WTC11 (cell line): ENCODE results near the gene SYCP2L. TPM values are rescaled to one million over a fixed set of nuclear protein-coding genes. Genes with fewer than 3 reads are reported as not detected.

ENCODE experiments used
- ATAC-seq: fragments of 200-7000 bp; cut with Tn5 transposase; 2 replicates; pipeline ENCODE4 v1.10.0; 2021; ENCODE audit warnings: mild to moderate bottlenecking, moderate library complexity
- CTCF ChIA-PET: fragments of 300-600 bp; sonication (Branson Sonifier 250); formaldehyde crosslinking; loops from one replicate; lab custom pipeline; 2021; ENCODE audit warnings: antibody characterized with exemption; lab: Charles Lee
- POLR2A ChIA-PET: fragments of 350-600 bp; sonication (Branson Sonifier 250); formaldehyde crosslinking; loops from one replicate; lab custom pipeline; 2021; ENCODE audit warnings: antibody characterized with exemption; lab: Charles Lee
- DNase-seq: peaks from one replicate; pipeline ENCODE4 v3.0.0; 2021; ENCODE audit warnings: low spot score
- H3K27ac Mint-ChIP-seq: 2 replicates; pipeline ENCODE4 v1.8.0; 2021; ENCODE audit warnings: mixed read lengths
- H3K27me3 Mint-ChIP-seq: 2 replicates; pipeline ENCODE4 v1.8.0; 2021; ENCODE audit warnings: low read depth, mild to moderate bottlenecking, moderate library complexity, mixed read lengths
- H3K36me3 Mint-ChIP-seq: 2 replicates; pipeline ENCODE4 v1.8.0; 2021; ENCODE audit warnings: mixed read lengths
- H3K4me1 Mint-ChIP-seq: 2 replicates; pipeline ENCODE4 v1.8.0; 2022; ENCODE audit warnings: mixed read lengths
- H3K4me3 Mint-ChIP-seq: 2 replicates; pipeline ENCODE4 v1.8.0; 2021; ENCODE audit warnings: mild to moderate bottlenecking, moderate library complexity, mixed read lengths
- H3K9me3 Mint-ChIP-seq: 2 replicates; pipeline ENCODE4 v1.8.0; 2021; ENCODE audit warnings: mixed read lengths
- E2F1 ChIP-seq: sonication (generic); formaldehyde crosslinking; IDR thresholded peaks from 2 replicates; pipeline ENCODE4 v1.8.0; 2022; ENCODE audit warnings: mild to moderate bottlenecking, missing genetic modification reagents
- E2F4 ChIP-seq: sonication (generic); formaldehyde crosslinking; IDR thresholded peaks from 2 replicates; pipeline ENCODE4 v1.8.1; 2022; ENCODE audit warnings: low read depth, mild to moderate bottlenecking, moderate library complexity, missing genetic modification reagents, borderline replicate concordance
- ELF4 ChIP-seq: sonication (generic); formaldehyde crosslinking; IDR thresholded peaks from 2 replicates; pipeline ENCODE4 v1.8.1; 2022; ENCODE audit warnings: low read depth, mild to moderate bottlenecking, moderate library complexity, missing genetic modification reagents
- SP1 ChIP-seq: sonication (generic); formaldehyde crosslinking; conservative IDR thresholded peaks from 2 replicates; pipeline ENCODE4 v1.8.1; 2022; ENCODE audit warnings: missing genetic modification reagents
- STAT6 ChIP-seq: sonication (generic); formaldehyde crosslinking; conservative IDR thresholded peaks from 2 replicates; pipeline ENCODE4 v1.8.1; 2023; ENCODE audit warnings: mild to moderate bottlenecking, low read depth, missing genetic modification reagents, moderate library complexity
- ZBTB43 ChIP-seq: sonication (generic); formaldehyde crosslinking; IDR thresholded peaks from 2 replicates; pipeline ENCODE4 v1.8.1; 2023; ENCODE audit warnings: mild to moderate bottlenecking, missing genetic modification reagents
- ZNF281 ChIP-seq: sonication (generic); formaldehyde crosslinking; IDR thresholded peaks from 2 replicates; pipeline ENCODE4 v1.8.0; 2023; ENCODE audit warnings: mild to moderate bottlenecking, missing genetic modification reagents
- ZNF416 ChIP-seq: fragments of 250-450 bp; sonication (Bioruptor Pico); IDR thresholded peaks from 2 replicates; pipeline ENCODE4 v1.9.0; 2021; ENCODE audit warnings: mild to moderate bottlenecking, inconsistent platforms
- ZNF532 ChIP-seq: fragments of 250-450 bp; sonication (Bioruptor Pico); IDR thresholded peaks from 2 replicates; pipeline ENCODE4 v1.9.0; 2021; ENCODE audit warnings: mild to moderate bottlenecking, borderline replicate concordance
- ZSCAN18 ChIP-seq: fragments of 250-450 bp; sonication (Bioruptor Pico); IDR thresholded peaks from 2 replicates; pipeline ENCODE4 v2.1.2; 2022; ENCODE audit warnings: mild to moderate bottlenecking, moderate library complexity
- total RNA-seq: library from RNA; stranded (reverse); gene quantifications from 3 replicates; pipeline ENCODE4 v1.2.3, GENCODE V29; 2021

SYCP2L gene
- total RNA-seq, 1 experiment from 2014 or later: 5.4 TPM

- TF ChIP-seq ZNF281 (no peak), E2F1 (no peak)
These were observed 119.2 kb downstream of the SYCP2L start (continued) for GRCh38 chr6:11006061-11006460.

GRCh38 chr6:11007715-11008608, 121.1 kb downstream of the SYCP2L start:
- ChIA-PET POLR2A (interaction anchor here (0.6 kb wide), 1 partner anchor 125 kb away, joined by 4 read pairs; no protein-coding TSS in a partner anchor), CTCF (interaction anchor here (1.2 kb wide), 1 partner anchor 53 kb away, joined by 4 read pairs; no protein-coding TSS in a partner anchor)
- no peaks in the 10 kb centered on the region for H3K36me3 Mint-ChIP-seq
- H3K4me3 Mint-ChIP-seq: no peak overlapping the region
- no peaks in the 10 kb centered on the region for H3K27me3 Mint-ChIP-seq
- H3K4me1 Mint-ChIP-seq: peaks cover 25% of the 10 kb centered on the region
- DNase-seq (peak; percentile 30), ATAC-seq (peak; percentile 31)
- H3K9me3 Mint-ChIP-seq: peaks cover 3% of the 10 kb centered on the region; the same call in 1 of the 2 replicates
- no peak overlapping the region for H3K27ac Mint-ChIP-seq
- TF ChIP-seq SP1 (no peak), ZSCAN18 (no peak), ELF4 (no peak), ZNF416 (no peak), STAT6 (CRISPR knock-in tag) (no peak), ZNF532 (CRISPR knock-in tag) (no peak), E2F4 (CRISPR knock-in tag) (no peak), ZBTB43 (CRISPR knock-in tag) (no peak)
- TF ChIP-seq, all 79 proteins: peak for 0
